D721Med (cell line): Measurements from ENCODE around the gene MAPK8IP3.
"Not testable (repeated sequence)": the region's sequence is repeated elsewhere in the genome, so short reads cannot be mapped to it uniquely, and the experiment has no call there.

Source experiments
- DNase-seq: peaks from one replicate; pipeline ENCODE4 v3.0.0; 2011; ENCODE audit warnings: low spot score; ENCODE audit not compliant: insufficient read length
- FAIRE-seq: peaks from 2 replicates; lab custom pipeline; 2011; peaks lifted over from hg19 to GRCh38; lab: Jason Lieb, UNC
- TF ChIP-seq, protein P1 (sequence below): IDR thresholded peaks from 2 replicates; pipeline ENCODE4 v1.5.1; 2012; ENCODE audit warnings: mild to moderate bottlenecking, control low read depth; ENCODE audit not compliant: insufficient read depth; ENCODE audit errors: missing control alignments

The MAPK8IP3 gene

DNA sequence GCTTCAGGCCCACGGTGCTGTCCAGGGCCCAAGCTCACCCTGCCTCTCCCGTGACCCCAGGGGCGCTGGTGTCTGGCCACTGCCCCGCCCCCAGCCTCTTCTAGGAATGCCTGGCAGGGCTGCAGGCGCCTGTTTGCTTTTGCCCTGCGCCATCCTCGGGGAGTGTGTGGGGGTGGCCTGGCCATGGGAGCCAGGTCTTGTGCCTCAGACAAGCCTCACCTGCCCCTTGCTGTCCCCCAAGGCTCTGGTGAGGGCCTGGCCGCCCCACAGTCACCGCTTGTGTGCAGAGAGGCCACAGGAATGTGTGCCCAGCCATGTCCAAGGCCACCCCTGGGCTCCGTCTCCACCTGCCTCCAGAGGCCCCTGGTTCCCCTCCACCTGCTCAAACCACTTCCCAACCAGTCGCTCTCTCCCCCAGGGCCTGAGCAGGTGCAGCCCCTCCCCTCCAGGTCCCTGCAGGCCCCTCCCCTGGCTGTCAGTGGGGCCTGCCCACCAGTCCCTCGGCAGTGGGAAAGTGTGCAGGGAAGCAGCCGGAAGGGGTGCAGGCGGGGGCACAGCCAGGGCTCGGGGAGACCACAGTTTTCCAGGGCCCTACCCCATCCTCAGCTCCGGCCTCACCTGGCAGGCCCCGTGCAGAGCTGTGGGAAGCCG lies 88.4 kb downstream of the MAPK8IP3 start:
- TF ChIP-seq, protein P1, sequence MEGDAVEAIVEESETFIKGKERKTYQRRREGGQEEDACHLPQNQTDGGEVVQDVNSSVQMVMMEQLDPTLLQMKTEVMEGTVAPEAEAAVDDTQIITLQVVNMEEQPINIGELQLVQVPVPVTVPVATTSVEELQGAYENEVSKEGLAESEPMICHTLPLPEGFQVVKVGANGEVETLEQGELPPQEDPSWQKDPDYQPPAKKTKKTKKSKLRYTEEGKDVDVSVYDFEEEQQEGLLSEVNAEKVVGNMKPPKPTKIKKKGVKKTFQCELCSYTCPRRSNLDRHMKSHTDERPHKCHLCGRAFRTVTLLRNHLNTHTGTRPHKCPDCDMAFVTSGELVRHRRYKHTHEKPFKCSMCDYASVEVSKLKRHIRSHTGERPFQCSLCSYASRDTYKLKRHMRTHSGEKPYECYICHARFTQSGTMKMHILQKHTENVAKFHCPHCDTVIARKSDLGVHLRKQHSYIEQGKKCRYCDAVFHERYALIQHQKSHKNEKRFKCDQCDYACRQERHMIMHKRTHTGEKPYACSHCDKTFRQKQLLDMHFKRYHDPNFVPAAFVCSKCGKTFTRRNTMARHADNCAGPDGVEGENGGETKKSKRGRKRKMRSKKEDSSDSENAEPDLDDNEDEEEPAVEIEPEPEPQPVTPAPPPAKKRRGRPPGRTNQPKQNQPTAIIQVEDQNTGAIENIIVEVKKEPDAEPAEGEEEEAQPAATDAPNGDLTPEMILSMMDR = no peak
- no peak for FAIRE-seq

DNA sequence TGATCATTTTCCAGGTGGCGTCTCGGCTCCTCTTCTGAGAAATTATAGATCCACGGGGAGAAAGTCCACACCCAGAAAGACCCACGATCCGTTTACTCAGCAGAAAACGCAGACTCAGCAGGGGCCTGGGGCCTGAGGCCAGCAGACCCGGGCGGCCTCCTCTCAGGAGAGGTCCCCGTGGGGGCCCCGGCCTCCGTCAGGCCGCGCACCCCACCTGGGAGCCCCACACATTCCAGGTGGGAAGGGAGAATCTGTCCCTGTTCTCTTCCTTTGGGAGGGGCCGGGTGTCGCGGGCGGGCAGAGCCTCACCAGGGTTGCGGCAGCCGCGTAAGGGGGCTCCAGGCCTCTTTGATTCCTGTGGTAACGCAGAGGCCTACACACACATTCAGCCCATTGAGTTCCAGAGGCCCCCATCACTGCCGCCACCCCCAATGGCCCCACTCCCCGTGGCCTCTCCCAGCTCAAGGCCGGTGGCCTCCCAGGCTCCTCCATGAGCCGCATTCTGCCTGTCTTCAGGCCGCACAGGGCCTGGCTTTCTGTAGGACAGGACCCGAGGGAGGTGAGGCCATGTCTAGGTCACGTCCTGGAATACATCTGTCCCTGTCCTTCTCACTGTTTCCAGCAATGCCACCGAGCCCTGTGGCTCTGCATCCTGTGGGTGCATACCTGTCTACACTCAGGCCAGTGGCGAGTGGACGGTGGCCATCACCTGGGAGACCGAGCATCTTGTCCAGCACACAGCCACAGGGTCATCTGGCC lies 89.1 kb downstream of the MAPK8IP3 start:
- no peak for FAIRE-seq
- no peak for DNase-seq
- TF ChIP-seq, protein P1 = no peak

More for the DNA sequence above, 88.4 kb downstream of the MAPK8IP3 start:
- no peak for DNase-seq

DNA sequence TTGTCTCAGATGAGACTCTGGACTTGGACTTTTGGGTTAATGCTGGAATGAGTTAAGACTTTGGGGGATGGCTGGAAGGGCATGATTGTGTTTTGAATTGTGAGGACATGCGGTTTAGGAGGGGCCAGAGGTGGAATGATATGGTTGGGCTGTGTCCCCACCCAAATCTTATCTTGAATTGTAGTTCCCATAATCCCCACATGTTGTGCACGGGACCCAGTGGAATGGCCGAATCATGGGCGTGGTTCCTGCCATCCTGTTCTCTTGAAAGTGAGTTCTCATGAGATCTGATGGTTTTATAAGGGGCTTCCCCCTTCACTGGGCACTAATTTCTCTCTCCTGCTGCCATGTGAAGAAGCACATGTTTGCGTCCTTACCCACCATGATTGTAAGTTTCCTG lies 93.3 kb downstream of the MAPK8IP3 start:
- not testable (repeated sequence) for FAIRE-seq, DNase-seq

DNA sequence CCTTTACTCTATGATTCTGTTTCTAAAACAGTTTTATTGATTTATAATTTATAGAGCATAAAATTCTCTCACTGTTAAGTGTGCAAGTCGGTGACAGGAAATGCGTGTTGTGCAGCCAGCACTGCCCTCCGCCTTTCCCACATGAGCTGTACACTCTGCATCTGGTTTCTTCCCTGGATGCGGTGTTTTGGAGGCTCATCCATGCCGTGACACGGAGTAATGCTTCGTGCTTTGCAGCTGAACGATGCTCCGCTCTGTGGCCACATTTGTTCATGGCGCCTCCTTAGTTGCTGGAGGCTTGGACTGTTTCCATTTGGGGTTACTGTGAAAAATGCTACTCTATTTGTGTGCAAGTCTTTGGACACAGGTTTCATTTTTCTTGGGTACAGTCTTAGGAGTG lies 94.7 kb downstream of the MAPK8IP3 start:
- no peak for FAIRE-seq
- TF ChIP-seq, protein P1 = no peak
- no peak for DNase-seq

DNA sequence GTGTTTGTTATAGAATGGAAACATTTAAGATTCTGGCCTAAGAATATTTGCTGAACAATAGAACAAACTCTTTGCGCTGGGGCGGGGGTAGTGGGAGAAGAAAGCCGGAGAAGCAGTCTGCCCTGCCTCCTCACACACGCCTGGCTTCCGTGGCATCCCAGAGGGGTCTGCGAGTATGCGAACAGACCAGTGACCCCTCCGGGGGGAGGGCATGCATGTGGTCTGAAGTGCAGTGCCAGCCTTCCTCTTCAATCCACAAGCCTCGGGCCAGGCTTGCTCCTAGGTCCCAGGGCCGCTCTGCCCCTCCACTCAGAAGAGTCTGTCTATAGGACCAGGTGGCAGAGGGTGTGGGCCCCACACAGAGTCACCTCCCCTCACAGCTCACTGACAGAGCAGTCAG lies 101.6 kb downstream of the MAPK8IP3 start:
- DNase-seq (no peak), FAIRE-seq (no peak)
- TF ChIP-seq, protein P1 = no peak

DNA sequence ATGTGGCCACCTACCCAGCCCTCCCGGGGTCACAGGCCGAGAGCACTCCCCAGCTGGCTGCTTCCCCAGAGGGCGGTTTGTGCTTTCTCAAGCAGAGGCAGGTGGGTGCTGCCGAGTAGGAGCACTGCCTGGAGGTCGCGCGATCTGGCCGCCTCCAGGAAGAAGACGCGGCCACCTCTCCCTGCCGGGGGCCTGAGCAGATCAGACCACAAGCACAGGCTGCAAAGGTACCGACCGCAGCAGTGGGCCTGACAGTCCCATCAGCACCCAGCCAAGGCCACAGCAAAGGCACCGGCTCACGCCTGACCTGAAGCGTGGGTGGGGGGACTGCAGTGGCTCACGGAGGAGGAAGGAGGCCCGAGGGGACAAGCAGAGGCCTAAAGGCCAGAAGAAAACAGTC lies 102.7 kb downstream of the MAPK8IP3 start:
- FAIRE-seq (no peak), DNase-seq (no peak)
- TF ChIP-seq, protein P1 = no peak

DNA sequence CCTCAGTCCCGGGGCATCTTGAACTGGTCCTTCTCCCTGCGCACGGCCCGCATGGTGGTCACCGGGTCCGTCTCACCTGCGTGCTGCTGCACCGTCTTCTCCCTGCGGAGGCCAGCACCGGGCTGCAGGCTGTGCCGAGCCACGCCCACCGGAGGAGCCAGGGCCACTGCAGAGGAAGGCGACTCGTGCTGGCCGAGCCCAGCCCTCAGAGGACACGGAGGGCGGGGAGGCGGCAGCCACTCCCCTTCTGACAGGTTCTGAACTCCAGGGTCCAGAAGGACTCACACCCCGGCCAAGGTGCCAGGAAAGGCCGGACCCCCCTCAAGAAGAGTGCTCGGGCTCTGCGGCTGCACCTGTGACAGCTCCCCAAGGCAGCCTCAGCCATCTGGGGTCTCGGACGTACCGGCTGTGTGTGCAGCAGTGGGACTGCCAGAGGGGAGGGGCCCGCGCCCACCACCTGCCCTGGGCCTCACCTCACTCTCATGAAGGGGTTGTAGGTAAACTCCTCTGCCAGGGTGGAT lies 103.3 kb downstream of the MAPK8IP3 start:
- no peak for FAIRE-seq
- no peak for DNase-seq
- TF ChIP-seq, protein P1 = no peak
